HG03521 (cell line): ENCODE results near the gene ERCC6L2.

Experiments
- ATAC-seq: cut with Tn5 transposase; IDR thresholded peaks from one replicate; pipeline ENCODE4 v1.9.1; 2021; ENCODE audit warnings: mild to moderate bottlenecking, moderate library complexity; ENCODE audit not compliant: unreplicated experiment

The ERCC6L2 gene

GRCh38 chr9:95971815-95972214 lies 96.3 kb downstream of the ERCC6L2 start:
- ATAC-seq, result no peak

GRCh38 chr9:95974389-95974788 lies 98.9 kb downstream of the ERCC6L2 start:
- ATAC-seq, result no peak

- no peak for ATAC-seq
Measured at GRCh38 chr9:95977371-95977770, 101.9 kb downstream of the ERCC6L2 start.

- ATAC-seq, result no peak
Measured at GRCh38 chr9:95978106-95978505, 102.6 kb downstream of the ERCC6L2 start.

- no peak for ATAC-seq
Measured at GRCh38 chr9:95979446-95979845, 104.0 kb downstream of the ERCC6L2 start.

- ATAC-seq, result no peak
Measured at GRCh38 chr9:95980262-95981125, 105.0 kb downstream of the ERCC6L2 start.

GRCh38 chr9:95981761-95982390 lies 106.4 kb downstream of the ERCC6L2 start:
- no peak for ATAC-seq

- no peak for ATAC-seq
Measured at GRCh38 chr9:95985440-95986055, 110.1 kb downstream of the ERCC6L2 start.

GRCh38 chr9:95989297-95989696 lies 113.8 kb downstream of the ERCC6L2 start:
- no peak for ATAC-seq

GRCh38 chr9:95991326-95991725 lies 115.8 kb downstream of the ERCC6L2 start:
- ATAC-seq, result no peak

GRCh38 chr9:95992536-95992935 lies 117.0 kb downstream of the ERCC6L2 start:
- no peak for ATAC-seq

- no peak for ATAC-seq
Measured at GRCh38 chr9:95993337-95993736, 117.8 kb downstream of the ERCC6L2 start.

- ATAC-seq, result no peak
Measured at GRCh38 chr9:95999390-95999789, 123.9 kb downstream of the ERCC6L2 start.

GRCh38 chr9:96004379-96004778 lies 128.9 kb downstream of the ERCC6L2 start:
- ATAC-seq, result no peak

- no peak for ATAC-seq
Measured at GRCh38 chr9:96006296-96006879, 130.9 kb downstream of the ERCC6L2 start.

- ATAC-seq, result no peak
Measured at GRCh38 chr9:96006961-96007360, 131.5 kb downstream of the ERCC6L2 start.

GRCh38 chr9:96008502-96009222 lies 133.2 kb downstream of the ERCC6L2 start:
- no peak for ATAC-seq

- ATAC-seq, result no peak
Measured at GRCh38 chr9:96009223-96009602, 133.7 kb downstream of the ERCC6L2 start.

GRCh38 chr9:96009690-96010472 lies 134.4 kb downstream of the ERCC6L2 start:
- no peak for ATAC-seq

- no peak for ATAC-seq
Measured at GRCh38 chr9:96014078-96014477, 138.6 kb downstream of the ERCC6L2 start.
